Measurements from ENCODE around the gene LRRC8D. TPM values are rescaled to one million over a fixed set of nuclear protein-coding genes. Genes with fewer than 3 reads are reported as not detected.

The LRRC8D gene
- total and polyA plus RNA-seq, 4 donors, result 7.1 to 17.4 (median 14.4) TPM

DNA sequence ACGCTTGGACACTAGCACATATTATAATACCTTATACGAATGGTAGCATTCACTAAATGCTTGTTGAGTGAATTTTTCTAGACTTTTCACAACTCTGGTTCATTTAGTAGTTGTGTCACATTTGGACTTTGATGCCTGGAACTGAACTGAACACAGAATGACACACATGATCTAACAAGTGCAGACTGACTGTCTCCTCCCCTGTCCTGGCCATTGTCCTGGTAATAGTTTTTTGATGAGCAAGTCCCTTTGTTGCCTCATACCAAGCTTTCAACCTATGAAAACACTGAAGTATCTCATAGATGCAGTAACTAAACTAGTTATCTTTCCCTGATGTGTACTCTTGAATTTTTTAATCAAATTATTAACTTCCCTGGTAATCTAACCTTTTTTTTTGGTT lies 66.4 kb downstream of the LRRC8D start:
- H3K27me3 ChIP-seq (ENCODE audit: control insufficient read depth in 4 of 4, insufficient read depth in 4 of 4, low read length in 3 of 4), result no peaks in the 10 kb centered on the region
- peaks cover 0 to 2% (median 0%) of the 10 kb centered on the region in 4 donors for H3K36me3 ChIP-seq (ENCODE audit: control insufficient read depth in 4 of 4, insufficient read depth in 3 of 4, low read depth in 1 of 4, low read length in 3 of 4)
- H3K4me1 ChIP-seq (ENCODE audit: control insufficient read depth in 4 of 4, insufficient read depth in 4 of 4, low read length in 3 of 4), result peaks cover 0 to 8% (median 4%) of the 10 kb centered on the region in 4 donors
- 91% methylated on average over 2 of the region's 2 CpGs for WGBS
- no peak overlapping the region for H3K4me3 ChIP-seq (ENCODE audit: low read depth in 1 of 3, low read length in 3 of 3)
- DNase-seq (ENCODE audit: low spot score), result no peak
- TF ChIP-seq NR2F2 (IDR thresholded peaks at IDR 0.05), result no peak
- peak; percentile 94 to 96 for TF ChIP-seq HNF4A (conservative IDR thresholded peaks at IDR 0.05)
- TF ChIP-seq, protein P1, sequence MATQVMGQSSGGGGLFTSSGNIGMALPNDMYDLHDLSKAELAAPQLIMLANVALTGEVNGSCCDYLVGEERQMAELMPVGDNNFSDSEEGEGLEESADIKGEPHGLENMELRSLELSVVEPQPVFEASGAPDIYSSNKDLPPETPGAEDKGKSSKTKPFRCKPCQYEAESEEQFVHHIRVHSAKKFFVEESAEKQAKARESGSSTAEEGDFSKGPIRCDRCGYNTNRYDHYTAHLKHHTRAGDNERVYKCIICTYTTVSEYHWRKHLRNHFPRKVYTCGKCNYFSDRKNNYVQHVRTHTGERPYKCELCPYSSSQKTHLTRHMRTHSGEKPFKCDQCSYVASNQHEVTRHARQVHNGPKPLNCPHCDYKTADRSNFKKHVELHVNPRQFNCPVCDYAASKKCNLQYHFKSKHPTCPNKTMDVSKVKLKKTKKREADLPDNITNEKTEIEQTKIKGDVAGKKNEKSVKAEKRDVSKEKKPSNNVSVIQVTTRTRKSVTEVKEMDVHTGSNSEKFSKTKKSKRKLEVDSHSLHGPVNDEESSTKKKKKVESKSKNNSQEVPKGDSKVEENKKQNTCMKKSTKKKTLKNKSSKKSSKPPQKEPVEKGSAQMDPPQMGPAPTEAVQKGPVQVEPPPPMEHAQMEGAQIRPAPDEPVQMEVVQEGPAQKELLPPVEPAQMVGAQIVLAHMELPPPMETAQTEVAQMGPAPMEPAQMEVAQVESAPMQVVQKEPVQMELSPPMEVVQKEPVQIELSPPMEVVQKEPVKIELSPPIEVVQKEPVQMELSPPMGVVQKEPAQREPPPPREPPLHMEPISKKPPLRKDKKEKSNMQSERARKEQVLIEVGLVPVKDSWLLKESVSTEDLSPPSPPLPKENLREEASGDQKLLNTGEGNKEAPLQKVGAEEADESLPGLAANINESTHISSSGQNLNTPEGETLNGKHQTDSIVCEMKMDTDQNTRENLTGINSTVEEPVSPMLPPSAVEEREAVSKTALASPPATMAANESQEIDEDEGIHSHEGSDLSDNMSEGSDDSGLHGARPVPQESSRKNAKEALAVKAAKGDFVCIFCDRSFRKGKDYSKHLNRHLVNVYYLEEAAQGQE (IDR thresholded peaks at IDR 0.05), result no peak
- TF ChIP-seq JUND (IDR thresholded peaks at IDR 0.05), result peak in 1 of 2 donors; percentile 54
- TF ChIP-seq FOXA1 (IDR thresholded peaks at IDR 0.05), result no peak
- peak; percentile 19 to 28 for TF ChIP-seq RAD21 (IDR thresholded peaks at IDR 0.05)
- TF ChIP-seq YY1 (IDR thresholded peaks at IDR 0.05), result peak; percentile 42
- TF ChIP-seq SP1 (IDR thresholded peaks at IDR 0.05), result peak; percentile 73
- TF ChIP-seq, protein P2, sequence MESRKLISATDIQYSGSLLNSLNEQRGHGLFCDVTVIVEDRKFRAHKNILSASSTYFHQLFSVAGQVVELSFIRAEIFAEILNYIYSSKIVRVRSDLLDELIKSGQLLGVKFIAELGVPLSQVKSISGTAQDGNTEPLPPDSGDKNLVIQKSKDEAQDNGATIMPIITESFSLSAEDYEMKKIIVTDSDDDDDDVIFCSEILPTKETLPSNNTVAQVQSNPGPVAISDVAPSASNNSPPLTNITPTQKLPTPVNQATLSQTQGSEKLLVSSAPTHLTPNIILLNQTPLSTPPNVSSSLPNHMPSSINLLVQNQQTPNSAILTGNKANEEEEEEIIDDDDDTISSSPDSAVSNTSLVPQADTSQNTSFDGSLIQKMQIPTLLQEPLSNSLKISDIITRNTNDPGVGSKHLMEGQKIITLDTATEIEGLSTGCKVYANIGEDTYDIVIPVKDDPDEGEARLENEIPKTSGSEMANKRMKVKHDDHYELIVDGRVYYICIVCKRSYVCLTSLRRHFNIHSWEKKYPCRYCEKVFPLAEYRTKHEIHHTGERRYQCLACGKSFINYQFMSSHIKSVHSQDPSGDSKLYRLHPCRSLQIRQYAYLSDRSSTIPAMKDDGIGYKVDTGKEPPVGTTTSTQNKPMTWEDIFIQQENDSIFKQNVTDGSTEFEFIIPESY (IDR thresholded peaks at IDR 0.05), result peak; percentile 41
- TF ChIP-seq GABPA (IDR thresholded peaks at IDR 0.05 in 1 of 2, conservative IDR thresholded peaks at IDR 0.05 in 1 of 2), result no peak
- peak; percentile 83 for TF ChIP-seq HNF4G (IDR thresholded peaks at IDR 0.05)
- no peak for TF ChIP-seq FOXA2 (IDR thresholded peaks at IDR 0.05)
- no peak for TF ChIP-seq EGR1 (IDR thresholded peaks at IDR 0.05; ENCODE audit: low read depth in 2 of 2)
- TF ChIP-seq TAF1 (conservative IDR thresholded peaks at IDR 0.05), result no peak
- TF ChIP-seq, protein P3, sequence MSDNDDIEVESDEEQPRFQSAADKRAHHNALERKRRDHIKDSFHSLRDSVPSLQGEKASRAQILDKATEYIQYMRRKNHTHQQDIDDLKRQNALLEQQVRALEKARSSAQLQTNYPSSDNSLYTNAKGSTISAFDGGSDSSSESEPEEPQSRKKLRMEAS (IDR thresholded peaks at IDR 0.05), result no peak
- peak; percentile 37 to 70 for TF ChIP-seq RXRA (IDR thresholded peaks at IDR 0.05)
- TF ChIP-seq, protein P4, sequence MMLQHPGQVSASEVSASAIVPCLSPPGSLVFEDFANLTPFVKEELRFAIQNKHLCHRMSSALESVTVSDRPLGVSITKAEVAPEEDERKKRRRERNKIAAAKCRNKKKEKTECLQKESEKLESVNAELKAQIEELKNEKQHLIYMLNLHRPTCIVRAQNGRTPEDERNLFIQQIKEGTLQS (IDR thresholded peaks at IDR 0.05), result peak; percentile 66
- TF ChIP-seq, protein P5, sequence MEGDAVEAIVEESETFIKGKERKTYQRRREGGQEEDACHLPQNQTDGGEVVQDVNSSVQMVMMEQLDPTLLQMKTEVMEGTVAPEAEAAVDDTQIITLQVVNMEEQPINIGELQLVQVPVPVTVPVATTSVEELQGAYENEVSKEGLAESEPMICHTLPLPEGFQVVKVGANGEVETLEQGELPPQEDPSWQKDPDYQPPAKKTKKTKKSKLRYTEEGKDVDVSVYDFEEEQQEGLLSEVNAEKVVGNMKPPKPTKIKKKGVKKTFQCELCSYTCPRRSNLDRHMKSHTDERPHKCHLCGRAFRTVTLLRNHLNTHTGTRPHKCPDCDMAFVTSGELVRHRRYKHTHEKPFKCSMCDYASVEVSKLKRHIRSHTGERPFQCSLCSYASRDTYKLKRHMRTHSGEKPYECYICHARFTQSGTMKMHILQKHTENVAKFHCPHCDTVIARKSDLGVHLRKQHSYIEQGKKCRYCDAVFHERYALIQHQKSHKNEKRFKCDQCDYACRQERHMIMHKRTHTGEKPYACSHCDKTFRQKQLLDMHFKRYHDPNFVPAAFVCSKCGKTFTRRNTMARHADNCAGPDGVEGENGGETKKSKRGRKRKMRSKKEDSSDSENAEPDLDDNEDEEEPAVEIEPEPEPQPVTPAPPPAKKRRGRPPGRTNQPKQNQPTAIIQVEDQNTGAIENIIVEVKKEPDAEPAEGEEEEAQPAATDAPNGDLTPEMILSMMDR (IDR thresholded peaks at IDR 0.05; ENCODE audit: low read depth, low read length, missing input control), result no peak
- H3K9ac ChIP-seq (ENCODE audit: low read depth in 1 of 2, low read length in 2 of 2), result no peak overlapping the region
- no peak overlapping the region for H3K27ac ChIP-seq (ENCODE audit: low read depth in 1 of 2, low read length in 2 of 2)
- H3K9me3 ChIP-seq (ENCODE audit: control insufficient read depth in 4 of 4, low read length in 3 of 4), result no peaks in the 10 kb centered on the region

Data from liver (tissue), 9 donors.